MCF 10A (cell line): ENCODE measurements around the gene MYL11. TPM values are rescaled to one million over a fixed set of nuclear protein-coding genes. Genes with fewer than 3 reads are reported as not detected.
"Not testable (repeated sequence)": the region's sequence is repeated elsewhere in the genome, so short reads cannot be mapped to it uniquely, and the experiment has no call there.

Source experiments
- BruUV-seq: library from RNA; stranded (reverse); fragments of 400-500 nt; replicated peaks from 2 replicates; lab custom pipeline; 2021; lab: Mats Ljungman, UMichigan
- CTCF ChIA-PET: fragments of 300-600 bp; sonication (Branson Sonifier 250); formaldehyde crosslinking; extraction: SDS; loops from one replicate; lab custom pipeline; 2021; ENCODE audit warnings: antibody characterized with exemption, inconsistent platforms; lab: Yijun Ruan, JAX
- POLR2A ChIA-PET: fragments of 300-600, 350-650 bp; sonication (Branson Sonifier 250); formaldehyde crosslinking; extraction: SDS; loops from one replicate; lab custom pipeline; 2020; ENCODE audit warnings: antibody characterized with exemption, inconsistent platforms; lab: Yijun Ruan, JAX
- DNase-seq: peaks from one replicate; pipeline ENCODE4 v3.0.0-alpha.2; 2018; ENCODE audit not compliant: unreplicated experiment
- H3K27ac Mint-ChIP-seq: one replicate; pipeline ENCODE4 v1.8.0; 2022; ENCODE audit warnings: mild to moderate bottlenecking, low read depth, mixed read lengths; ENCODE audit not compliant: unreplicated experiment
- H3K27me3 Mint-ChIP-seq: one replicate; pipeline ENCODE4 v1.8.0; 2022; ENCODE audit warnings: mixed read lengths; ENCODE audit not compliant: insufficient read depth, unreplicated experiment
- H3K36me3 Mint-ChIP-seq: one replicate; pipeline ENCODE4 v1.8.0; 2022; ENCODE audit warnings: mild to moderate bottlenecking, moderate library complexity, mixed read lengths; ENCODE audit not compliant: insufficient read depth, unreplicated experiment
- H3K4me1 Mint-ChIP-seq: one replicate; pipeline ENCODE4 v1.8.0; 2022; ENCODE audit warnings: mixed read lengths; ENCODE audit not compliant: insufficient read depth, unreplicated experiment
- H3K4me3 Mint-ChIP-seq: one replicate; pipeline ENCODE4 v1.8.0; 2022; ENCODE audit warnings: mild to moderate bottlenecking, moderate library complexity, mixed read lengths; ENCODE audit not compliant: unreplicated experiment
- H3K9me3 Mint-ChIP-seq: one replicate; pipeline ENCODE4 v1.8.0; 2022; ENCODE audit warnings: mixed read lengths; ENCODE audit not compliant: unreplicated experiment
- intact Hi-C: fragments of 100-400 bp; cut with micrococcal nuclease; formaldehyde crosslinking; loops from 2 replicates; pipeline ENCODE4 v1.14.1; 2022
- total RNA-seq: library from RNA; stranded (reverse); gene quantifications from 2 replicates; pipeline ENCODE4 v1.2.3, GENCODE V29; 2022
- TF ChIP-seq, protein P1 (sequence below): fragments of 200-600 bp; IDR thresholded peaks from one replicate; pipeline ENCODE4 v1.8.0; 2022; ENCODE audit warnings: antibody characterized with exemption, mild to moderate bottlenecking; ENCODE audit not compliant: unreplicated experiment

MYL11 gene
- total RNA-seq, 1 experiment from 2014 or later = 1.6 TPM

DNA sequence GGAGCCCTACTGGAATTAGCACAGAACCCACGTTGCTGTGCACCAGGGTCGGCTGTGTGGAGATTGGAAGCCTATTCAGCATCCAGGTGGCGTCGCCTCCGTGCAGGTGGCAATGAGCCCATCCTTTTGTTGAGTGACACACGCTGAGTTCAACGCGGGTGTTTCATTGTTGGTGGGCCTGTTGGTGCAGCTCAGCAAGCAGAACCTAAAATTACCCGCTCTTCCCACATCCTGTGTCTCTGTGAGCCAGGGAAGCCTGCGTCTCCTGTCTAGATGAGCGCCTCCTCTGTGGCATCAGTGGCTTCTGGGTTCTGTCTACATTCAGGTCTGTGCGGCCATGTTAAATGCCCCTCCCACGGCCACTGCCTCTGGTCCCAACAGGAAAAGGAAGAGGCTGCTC, 34.0 kb upstream of the MYL11 start:
- POLR2A ChIA-PET = no interaction called here
- peaks cover 6% of the 10 kb centered on the region for H3K4me1 Mint-ChIP-seq
- no peaks in the 10 kb centered on the region for H3K27me3 Mint-ChIP-seq
- no peak overlapping the region for H3K27ac Mint-ChIP-seq
- H3K4me3 Mint-ChIP-seq = no peak overlapping the region
- H3K36me3 Mint-ChIP-seq = no peaks in the 10 kb centered on the region
- CTCF ChIA-PET = no interaction called here
- TF ChIP-seq, protein P1, sequence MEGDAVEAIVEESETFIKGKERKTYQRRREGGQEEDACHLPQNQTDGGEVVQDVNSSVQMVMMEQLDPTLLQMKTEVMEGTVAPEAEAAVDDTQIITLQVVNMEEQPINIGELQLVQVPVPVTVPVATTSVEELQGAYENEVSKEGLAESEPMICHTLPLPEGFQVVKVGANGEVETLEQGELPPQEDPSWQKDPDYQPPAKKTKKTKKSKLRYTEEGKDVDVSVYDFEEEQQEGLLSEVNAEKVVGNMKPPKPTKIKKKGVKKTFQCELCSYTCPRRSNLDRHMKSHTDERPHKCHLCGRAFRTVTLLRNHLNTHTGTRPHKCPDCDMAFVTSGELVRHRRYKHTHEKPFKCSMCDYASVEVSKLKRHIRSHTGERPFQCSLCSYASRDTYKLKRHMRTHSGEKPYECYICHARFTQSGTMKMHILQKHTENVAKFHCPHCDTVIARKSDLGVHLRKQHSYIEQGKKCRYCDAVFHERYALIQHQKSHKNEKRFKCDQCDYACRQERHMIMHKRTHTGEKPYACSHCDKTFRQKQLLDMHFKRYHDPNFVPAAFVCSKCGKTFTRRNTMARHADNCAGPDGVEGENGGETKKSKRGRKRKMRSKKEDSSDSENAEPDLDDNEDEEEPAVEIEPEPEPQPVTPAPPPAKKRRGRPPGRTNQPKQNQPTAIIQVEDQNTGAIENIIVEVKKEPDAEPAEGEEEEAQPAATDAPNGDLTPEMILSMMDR = no peak
- intact Hi-C loops = no loop called here
- no TSS peak for BruUV-seq
- no peaks in the 10 kb centered on the region for H3K9me3 Mint-ChIP-seq
- no peak for DNase-seq

- ChIA-PET CTCF (interaction anchor here (0.7 kb wide), 1 partner anchor 676 kb away, joined by 3 read pairs; no protein-coding TSS in a partner anchor), POLR2A (interaction anchor here (0.7 kb wide), 1 partner anchor 148 kb away, joined by 3 read pairs; no protein-coding TSS in a partner anchor)
- BruUV-seq, H3K4me1 Mint-ChIP-seq, H3K4me3 Mint-ChIP-seq, H3K9me3 Mint-ChIP-seq, DNase-seq, H3K27me3 Mint-ChIP-seq, H3K36me3 Mint-ChIP-seq, H3K27ac Mint-ChIP-seq, intact Hi-C loops: not testable (repeated sequence)
Measured at GRCh38 chr16:30341971-30342370, 32.6 kb upstream of the MYL11 start.

GRCh38 chr16:30342751-30343490, 31.7 kb upstream of the MYL11 start:
- Mint-ChIP-seq H3K27ac (no peak overlapping the region), H3K9me3 (no peaks in the 10 kb centered on the region), H3K4me3 (no peak overlapping the region), H3K4me1 (no peaks in the 10 kb centered on the region), H3K27me3 (no peaks in the 10 kb centered on the region), H3K36me3 (no peaks in the 10 kb centered on the region)
- intact Hi-C loops = no loop called here
- no peak for DNase-seq
- POLR2A ChIA-PET = no interaction called here
- TF ChIP-seq, protein P1 = no peak
- BruUV-seq = no TSS peak
- CTCF ChIA-PET = no interaction called here

DNA sequence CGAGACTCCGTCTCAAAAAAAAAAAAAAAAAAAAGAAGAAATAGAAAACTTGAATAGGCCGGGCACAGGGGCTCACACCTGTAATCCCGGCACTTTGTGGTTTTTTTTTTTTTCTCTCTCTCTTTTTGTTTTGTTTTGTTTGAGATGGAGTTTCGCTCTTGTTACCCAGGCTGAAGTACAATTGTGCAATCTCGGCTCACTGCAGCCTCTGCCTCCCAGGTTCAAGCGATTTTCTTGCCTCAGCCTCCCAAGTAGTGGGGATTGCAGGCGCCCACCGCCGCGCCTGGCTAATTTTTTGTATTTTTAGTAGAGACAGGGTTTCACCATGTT, 31.1 kb upstream of the MYL11 start:
- DNase-seq, H3K36me3 Mint-ChIP-seq, intact Hi-C loops, H3K9me3 Mint-ChIP-seq, H3K27ac Mint-ChIP-seq, BruUV-seq, H3K27me3 Mint-ChIP-seq, POLR2A ChIA-PET, H3K4me3 Mint-ChIP-seq, H3K4me1 Mint-ChIP-seq, CTCF ChIA-PET: not testable (repeated sequence)

GRCh38 chr16:30346286-30346685, 28.3 kb upstream of the MYL11 start:
- CTCF ChIA-PET = no interaction called here
- no peaks in the 10 kb centered on the region for H3K27me3 Mint-ChIP-seq
- TF ChIP-seq, protein P1 = no peak
- H3K4me3 Mint-ChIP-seq = no peak overlapping the region
- no peaks in the 10 kb centered on the region for H3K4me1 Mint-ChIP-seq
- BruUV-seq = no TSS peak
- H3K9me3 Mint-ChIP-seq = no peaks in the 10 kb centered on the region
- H3K27ac Mint-ChIP-seq = no peak overlapping the region
- DNase-seq = no peak
- intact Hi-C loops = no loop called here
- POLR2A ChIA-PET = interaction anchor here (0.8 to 3.0 kb wide), 3 partner anchors 8 to 24 kb away, joined by 4 to 12 read pairs (median 4); partner anchors contain the start of genes CD2BP2 and TBC1D10B
- H3K36me3 Mint-ChIP-seq = peaks cover 12% of the 10 kb centered on the region
